Activated naive CD8-positive, alpha-beta T cell treated with anti-CD3 and anti-CD28 coated beads, Interleukin-2, amount 50 U/mL, for 16 hours (primary cell): ENCODE results near the gene MBNL2.

Experiments
- DNase-seq: peaks from one replicate; pipeline ENCODE4 v3.0.0-alpha.2; 2020; ENCODE audit warnings: low read depth, low spot score

Gene MBNL2

DNA sequence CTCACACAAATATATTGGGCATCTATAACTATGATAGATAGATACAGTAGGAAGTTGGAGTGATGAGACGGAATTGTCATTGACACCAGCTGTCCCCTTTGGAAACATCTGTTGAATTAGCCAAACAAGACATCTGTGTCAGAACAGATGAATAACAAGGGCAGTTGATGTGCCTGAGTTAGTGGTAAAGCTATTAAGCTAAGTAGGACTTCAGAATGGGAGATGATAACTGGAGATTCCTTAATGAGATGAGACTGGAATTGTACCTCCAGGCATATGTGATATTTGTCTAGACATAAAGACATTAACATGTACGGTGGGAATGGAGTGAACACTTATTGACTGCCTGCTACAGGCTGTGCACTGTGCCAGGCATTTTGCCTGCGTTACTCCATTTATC, 78.7 kb downstream of the MBNL2 start:
- DNase-seq = no peak

DNA sequence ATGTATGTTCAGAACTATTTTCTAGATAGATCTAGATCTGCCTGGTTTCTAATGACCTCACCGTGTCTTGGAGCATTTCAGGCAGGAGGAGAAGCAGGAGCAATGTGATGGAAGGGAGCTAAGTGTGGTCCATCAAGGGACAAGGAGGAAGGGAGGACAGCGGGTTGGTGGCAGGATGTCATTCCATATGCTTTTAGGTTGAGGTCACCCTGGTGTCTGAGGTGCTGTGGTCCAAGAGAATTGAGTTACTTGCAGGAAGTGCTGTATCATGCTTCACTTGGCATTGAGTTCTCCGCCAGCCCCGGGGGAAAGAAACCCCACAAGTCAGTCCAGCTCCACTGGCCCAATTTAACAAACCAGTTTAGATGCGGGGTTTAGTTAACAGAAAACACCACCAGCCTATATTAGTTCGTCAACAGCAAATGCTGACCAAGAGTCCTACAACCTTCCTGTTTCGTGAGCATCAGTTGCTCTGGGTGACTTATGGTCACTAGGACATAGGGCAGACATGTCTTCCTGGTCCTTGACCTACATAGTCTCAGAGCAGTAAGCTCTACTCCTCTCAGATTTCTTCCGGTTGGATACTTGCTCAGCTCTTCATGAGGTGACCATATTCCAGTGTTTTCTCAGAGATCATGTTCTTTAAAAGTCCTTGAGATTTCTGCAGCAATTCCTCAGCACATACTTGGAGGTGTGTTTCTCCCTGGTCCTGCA, 79.4 kb downstream of the MBNL2 start:
- DNase-seq = no peak

DNA sequence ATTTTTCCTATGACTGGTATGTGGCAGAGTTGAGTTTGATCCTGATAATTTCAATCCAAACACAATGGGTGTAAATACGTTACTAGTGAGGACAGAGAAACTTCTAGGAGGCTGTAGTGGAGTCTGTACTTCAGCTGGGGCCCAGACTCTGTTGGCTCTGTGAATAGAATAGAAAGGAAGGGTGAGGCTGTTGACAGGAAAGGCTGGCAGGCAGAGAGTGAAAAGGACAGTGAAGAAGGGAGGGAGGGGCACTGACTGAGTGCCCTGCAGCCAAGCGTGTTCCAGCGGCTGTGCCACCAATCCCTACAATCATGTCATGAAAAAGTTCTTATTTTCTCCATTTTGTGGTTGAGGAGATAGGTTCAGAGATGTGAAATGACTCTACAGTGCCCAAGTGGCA, 80.5 kb downstream of the MBNL2 start:
- DNase-seq = no peak

DNA sequence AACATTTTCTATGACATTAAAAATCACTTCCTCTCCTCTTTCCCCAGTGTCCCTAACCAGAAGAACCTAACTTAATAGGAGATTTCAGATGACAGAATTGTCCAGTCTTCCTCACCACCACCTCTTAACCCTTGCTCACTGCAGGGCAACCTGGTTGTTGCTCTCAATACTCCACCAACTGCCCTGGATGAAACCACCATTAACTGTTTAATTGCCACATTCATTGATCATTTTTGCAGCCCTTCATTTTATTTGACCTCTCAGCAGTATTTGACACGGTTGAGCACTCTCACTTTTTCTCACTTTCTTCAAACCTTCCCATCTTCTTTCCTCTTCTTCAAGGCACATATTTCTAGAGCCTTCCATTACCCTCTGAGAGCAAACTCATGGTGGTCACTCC, 84.0 kb downstream of the MBNL2 start:
- no peak for DNase-seq

DNA sequence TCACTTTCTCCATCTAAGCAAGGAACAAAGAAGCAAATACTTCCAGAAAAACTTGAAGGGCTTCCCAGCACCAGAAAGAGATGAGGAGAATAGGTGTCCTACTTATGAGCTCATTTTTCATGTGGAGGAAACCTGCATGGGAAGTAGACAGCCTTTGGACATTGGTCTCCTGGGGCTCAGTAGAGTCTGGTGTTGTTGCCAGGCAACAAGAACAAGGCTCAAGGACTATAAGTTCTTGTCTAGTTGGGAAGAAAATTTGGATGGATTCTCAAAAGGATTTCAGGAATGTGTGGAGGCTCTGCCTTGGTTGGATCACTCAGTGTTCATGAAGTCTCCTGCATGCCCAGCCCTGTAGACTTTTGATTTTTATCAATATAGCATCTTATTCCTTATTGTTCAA, 84.5 kb downstream of the MBNL2 start:
- DNase-seq = no peak

DNA sequence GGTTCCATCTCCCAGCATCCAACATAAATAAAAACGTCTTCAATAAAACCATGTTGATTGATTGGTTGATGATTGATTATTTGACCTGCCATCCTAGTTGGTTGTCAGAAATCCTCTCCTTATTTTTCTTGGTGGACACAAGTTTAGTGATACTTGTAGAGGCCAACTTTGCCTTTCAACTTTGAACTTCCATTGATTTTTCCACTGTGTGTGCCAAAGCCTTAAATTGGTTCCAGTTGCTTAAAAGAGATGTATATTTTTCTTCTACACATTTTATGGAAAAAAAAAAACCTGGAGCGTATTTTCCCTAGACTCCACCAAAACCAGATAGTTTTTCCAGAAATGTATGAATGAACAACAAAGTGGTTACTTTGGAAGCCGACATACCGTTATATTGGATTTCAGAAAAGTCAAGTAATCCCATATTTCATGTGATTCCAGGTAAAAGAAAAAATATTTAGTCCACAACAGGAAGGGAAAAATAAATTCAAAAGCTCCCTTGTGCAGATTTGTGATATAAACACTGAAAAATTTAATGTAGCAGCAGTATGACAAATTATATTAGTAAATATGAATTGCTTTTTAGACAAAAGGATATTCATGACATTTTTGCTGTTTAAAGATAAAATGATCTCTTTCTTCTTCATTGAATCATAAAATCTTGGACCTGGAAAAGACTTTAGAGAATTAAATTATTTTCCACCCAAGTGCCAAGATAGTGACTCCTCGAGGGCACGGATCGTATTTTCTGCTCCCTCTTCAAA, 85.2 kb downstream of the MBNL2 start:
- DNase-seq = no peak

DNA sequence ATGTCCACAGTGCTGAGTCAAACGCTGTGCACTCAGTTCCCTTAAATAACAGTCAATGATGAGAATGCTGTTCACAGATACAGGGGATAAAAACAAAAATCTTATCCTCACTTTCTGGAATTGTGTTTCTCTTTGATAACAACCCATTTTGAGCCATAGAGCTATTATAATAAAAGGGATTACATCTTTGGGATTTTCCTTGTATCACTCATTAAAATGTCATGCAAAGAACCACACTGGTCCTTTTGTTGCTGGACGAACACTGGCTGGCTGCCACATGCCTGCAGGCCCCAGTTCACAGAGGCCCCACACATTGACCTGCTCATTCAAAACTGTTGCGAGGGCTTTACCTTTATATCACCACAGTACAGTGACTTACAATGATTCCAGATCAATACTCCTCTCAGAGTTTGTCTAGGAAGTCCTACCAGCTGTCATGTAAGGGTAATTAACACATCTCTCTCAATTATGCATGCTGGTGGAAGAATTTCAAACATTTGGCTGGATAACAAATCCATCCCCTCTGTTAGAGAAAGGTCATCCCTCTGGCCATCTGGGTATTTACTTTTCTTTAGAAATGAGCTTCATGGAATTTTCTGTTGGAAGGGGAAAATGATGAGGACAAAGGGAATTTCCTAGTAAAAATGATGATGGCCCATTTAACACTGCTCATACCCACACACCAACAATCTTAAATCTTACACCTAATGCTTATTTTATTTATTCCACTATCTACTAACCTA, 85.9 kb downstream of the MBNL2 start:
- DNase-seq = no peak

DNA sequence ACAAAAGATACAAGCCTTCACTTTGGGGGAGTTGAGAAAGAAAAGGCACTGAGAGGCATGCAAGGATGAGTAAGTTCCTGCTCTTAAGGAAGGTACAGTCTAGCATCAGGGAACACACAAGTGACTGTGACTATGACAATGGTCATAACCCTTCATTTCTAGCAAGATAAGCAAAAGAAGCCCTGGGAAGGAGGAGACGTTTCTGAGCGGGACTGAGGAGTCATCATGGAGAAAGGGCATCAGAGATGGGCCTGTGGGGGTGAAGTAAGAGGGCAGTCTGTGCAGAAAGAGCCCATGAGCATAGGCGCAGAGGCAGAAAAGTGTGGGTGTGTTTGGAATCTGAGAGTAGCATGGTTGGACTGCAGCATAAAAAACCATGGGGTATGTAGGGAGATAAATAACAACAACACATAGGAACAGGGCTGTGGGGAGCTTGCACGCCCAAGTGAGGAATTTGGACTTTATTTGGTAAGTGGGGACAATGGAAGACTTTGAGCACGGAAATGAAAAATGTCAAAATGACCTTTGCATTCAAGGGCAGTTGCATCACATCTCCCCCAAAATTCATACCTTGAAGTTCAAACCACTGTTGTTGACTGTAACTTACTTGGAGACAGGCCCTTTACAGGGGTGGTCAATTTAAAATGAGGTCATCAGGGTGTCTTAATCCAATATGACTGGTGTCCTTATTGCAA, 86.7 kb downstream of the MBNL2 start:
- DNase-seq = no peak

DNA sequence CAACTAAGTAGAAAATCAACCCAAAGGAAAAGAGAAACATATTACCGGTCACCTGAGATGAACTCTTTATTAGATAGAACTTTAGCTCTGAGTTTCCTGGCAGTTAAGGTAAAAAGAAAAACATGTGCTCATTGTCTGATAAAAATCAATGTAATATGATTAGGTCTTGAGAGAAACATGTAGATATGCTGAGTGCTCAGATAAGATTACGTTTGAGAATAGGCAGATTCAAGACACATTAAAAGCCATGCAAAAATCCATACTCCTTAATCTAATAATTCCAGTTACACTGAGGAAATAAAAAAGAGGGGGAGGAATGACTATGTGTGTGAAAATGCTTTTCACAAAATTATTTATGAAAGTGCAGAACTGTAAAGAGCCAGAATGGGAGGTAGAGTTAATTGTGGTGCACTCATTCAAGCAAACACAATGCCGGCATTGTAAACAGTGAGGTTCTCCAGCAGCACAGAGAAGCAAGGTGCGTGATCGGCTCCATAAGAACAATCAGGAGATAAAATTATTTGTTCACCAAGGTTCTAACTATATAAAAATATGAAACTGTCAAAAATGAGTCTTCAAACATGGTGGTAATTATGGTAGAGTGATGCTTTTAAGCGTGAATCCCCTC, 88.8 kb downstream of the MBNL2 start:
- no peak for DNase-seq

DNA sequence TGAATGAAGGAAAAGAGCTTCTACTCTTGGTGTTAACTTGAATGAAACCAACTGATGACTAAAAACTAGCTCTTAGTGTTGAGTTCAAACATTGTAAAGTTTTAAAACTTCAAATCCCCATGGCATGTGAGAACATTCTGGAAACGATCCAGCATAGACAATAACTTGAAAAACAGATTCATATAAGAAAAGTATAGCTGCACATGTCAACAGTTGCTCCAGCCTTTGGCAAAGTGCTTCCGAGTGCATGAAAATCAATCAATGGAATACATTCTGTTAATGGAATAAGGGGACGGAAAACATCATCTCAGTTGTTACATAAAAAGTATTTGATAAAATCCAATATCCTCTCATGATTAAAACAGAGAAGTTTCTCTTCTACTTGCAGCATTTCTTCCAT, 89.8 kb downstream of the MBNL2 start:
- no peak for DNase-seq

DNA sequence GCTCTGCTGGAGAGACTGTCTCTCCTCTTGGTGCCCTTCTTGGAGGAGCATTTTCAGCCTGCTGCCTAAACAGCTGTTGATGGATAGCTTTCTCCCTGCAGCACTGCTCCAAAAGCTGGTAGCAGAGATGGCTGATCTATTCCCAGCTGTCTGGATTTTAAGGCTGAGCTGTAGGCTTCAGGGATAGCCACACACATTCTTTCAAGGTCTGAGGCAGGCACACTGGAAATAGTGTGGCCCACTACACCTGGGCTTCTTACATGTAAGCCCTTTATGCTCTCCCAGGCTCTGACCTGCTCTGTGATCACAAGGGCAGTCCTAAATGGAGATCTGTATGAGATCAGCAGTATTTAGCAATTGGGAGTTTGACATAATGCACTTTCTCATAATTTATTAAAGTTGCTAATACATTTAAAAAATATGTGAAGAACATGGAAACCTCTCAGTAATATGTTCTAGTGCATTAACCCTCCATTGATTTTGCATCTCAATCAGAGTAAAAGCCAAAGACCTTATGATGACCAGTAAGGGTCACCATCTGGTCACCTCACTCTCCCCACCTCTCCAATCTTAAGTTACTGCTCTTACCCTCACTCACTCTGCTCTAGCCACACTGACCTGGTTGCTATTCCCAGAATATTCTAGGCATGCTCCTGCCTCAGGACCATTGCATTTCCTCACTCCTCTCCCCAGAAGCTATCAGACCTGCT, 91.6 kb downstream of the MBNL2 start:
- DNase-seq = no peak

DNA sequence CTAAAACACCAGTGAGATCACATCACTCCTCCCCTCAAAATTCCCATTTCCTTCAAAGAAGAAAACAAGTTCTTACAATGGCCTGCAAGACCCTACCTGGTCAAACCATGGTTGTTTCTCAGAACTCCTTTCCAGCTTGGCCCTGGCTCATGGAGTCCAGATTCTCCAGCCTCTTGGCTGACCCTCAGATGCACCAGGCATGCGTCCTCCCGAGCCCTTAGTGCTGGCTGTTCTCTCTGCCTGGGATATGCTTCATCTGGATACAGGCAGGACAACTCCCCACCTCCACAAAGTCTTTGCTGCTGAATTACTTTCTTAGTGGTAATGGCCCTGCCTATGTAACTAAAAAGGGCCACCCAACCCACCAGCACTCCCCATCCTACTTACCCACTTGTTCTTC, 94.3 kb downstream of the MBNL2 start:
- DNase-seq = no peak

DNA sequence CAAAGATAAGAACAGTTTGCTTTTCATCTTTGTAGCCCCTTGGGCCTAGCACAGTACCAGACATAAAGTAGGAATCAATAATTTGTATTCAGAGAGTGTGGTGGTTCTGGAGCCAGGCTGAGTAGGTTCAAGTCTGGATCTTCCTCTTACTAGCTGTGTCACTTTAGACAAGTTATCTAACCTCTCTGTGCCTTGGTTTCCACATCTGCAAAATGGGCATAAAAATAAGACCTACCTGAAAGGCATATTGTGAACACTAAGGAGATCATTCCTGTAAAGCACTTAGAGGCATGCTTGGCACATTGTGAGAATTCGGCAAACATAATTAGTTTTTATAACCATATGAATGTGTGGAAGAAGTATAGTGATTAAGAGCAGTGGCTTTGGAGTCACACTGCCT, 95.8 kb downstream of the MBNL2 start:
- DNase-seq = no peak

DNA sequence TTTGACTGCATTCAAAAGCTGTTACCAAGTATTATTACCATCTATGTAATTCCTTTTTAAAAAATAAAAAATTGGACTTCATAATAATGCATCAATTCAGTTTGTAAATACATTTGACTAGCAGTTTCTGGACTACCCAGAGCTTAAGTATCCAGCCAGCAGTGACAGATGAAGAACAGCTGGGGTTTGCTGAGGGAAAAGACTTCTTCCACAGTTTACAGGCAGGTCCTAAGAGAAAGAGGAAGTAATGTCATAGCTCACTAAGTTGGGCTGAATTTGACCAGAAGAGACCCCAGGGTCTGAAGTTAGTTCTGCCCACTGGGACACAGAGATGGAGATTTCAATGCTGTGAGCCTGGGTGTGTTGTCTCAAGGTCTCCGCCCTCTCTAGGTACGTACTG, 96.4 kb downstream of the MBNL2 start:
- no peak for DNase-seq

DNA sequence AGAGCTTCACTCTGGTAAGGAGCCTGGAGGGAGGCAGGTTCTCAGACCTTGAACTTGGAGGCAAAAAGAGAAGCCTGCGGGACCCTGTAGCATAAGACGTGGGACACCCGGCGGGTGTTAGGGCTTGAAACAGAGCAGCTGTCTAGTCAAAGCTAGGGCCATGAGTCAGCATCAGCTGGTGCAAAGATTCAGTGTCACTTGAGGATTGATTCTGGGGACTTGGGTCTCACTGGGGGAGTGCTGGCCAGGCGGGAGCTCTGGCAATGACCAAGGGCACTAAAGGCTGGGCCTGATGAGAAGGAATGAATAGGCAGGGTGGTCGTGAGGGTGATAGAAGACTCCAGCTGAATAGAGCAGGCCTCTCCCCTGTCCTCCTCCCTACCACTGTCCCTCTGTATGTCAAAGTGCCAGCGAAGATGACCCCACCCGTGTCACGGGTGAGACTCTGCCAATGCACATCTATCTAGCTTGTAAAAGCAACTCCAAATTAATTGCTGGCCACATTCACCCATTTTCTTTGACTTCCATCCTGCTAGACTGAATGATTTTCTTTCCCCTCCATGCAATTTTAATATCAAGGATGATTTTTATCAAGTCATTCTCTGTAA, 97.1 kb downstream of the MBNL2 start:
- DNase-seq = no peak

DNA sequence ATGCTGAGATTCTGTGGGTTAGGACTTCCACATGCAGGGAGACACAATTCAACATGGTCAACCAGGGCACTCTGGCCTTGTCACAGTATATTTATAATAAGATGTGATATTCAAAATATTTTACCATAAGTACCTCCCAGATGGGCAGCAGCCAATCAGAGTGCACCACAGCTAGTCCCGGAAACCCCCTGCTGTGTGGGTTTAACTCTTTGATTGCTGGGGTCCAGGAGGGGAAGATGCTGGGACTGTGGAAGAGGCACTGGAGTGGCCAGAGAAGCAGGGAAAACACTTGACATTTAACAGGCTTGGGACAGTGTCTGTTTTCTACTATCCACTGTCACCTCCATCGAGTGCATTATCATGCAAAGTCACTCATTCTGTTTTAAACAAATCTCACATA, 99.0 kb downstream of the MBNL2 start:
- no peak for DNase-seq

DNA sequence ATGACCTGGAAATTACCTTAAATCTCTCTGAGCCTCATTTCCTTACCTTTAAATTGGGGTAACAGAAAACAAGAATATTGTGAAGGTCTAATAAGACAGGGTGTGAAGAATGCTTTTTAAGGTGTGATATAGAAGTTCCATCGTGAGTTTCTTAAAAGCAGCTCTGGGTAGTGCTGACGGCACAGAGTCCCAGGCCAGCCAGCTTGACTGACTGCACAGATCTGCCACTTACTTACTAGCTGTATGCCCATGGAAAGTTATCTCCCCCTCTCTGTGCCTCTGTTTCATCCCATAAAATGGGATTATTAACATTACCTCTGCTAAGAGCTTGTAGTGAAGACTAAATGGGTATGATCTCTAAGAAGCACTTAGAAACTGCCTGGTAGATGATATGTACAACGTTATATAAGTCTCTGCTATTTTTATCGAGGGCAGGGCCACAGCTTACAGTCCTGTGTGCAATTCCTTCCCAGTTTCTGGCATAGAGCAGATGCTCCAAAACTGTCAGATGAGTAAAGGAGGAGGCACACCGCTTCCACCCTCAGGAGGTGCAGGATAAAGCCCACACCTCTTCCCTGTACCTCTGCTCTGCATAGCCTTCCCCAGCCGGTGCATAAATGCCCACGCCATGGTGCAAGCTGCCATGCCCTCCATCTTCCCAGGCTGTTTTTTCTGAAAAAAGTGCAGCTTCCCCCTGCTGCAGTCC, 99.6 kb downstream of the MBNL2 start:
- no peak for DNase-seq

DNA sequence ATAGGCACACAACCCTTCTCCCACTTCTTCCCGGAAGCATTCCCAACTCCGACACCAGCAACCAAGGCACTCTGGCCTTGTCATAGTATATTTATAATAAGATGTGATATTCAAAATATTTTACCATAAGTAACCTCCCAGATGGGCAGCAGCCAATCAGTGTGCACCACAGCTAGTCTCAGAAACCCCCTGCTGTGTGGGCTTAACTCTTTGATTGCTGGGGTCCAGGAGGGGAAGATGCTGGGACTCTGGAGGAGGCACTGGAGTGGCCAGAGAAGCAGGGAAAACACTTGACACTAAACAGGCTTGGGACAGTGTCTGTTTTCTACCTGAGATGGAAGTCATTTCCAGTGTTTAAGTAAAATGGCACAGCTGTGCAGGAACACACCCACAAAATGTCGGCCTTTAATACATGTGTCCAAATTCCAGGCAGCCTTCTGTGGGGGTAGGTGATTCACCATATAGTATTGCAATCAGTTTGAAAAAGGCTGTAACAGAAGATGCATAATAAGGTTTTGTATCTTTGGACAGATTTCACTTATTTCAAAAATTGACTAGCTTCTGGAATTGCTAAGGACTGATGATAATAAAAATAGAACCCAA, 100.7 kb downstream of the MBNL2 start:
- DNase-seq = no peak

DNA sequence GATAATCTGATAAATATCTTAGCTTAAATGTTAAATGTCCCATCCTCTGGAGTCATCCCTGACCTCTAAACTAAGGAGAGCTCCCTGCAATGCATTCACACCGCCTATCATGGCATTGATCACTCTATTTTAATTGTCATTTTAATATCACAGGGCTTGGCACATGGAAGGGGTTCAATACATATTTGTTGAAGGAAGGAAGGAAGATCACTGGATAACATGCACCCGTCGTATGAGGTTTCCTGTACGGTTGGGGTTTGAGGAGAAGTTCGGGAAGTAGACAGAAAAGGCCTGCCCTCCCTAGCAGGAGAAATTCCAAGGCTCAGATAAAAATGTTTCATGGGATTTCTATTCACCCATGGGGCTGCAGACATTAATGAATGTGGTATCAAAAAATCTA, 102.0 kb downstream of the MBNL2 start:
- no peak for DNase-seq

DNA sequence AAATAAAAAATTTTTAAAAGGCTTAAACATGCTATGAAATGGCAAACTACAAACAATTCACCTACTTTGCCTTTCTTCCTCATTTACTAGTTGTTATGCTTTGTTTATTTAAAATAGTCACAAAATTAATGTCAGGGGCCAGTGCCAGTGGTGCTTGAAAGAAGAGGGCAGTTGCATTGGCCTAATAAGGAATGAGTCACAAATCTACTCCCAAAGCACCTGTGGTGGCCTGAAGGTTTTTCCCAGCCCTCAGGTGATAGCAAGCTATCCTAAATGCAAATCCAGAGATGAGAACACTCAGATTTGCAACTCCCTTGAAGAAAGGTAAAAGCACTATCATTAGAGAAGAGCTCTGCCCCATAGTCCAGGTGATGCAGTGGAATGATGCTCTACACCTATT, 103.6 kb downstream of the MBNL2 start:
- DNase-seq = no peak
